HK-2 (cell line): Measurements from ENCODE around the gene INHBB.

Source experiments
- DNase-seq: peaks from one replicate; pipeline ENCODE4 v3.0.0-alpha.2; 2018; ENCODE audit not compliant: unreplicated experiment

The INHBB gene

GRCh38 chr2:120341977-120342376, 4.0 kb upstream of the INHBB start:
- DNase-seq, result no peak

GRCh38 chr2:120342446-120342845, 3.5 kb upstream of the INHBB start:
- no peak for DNase-seq

GRCh38 chr2:120343100-120343432, 2.9 kb upstream of the INHBB start:
- no peak for DNase-seq

DNA sequence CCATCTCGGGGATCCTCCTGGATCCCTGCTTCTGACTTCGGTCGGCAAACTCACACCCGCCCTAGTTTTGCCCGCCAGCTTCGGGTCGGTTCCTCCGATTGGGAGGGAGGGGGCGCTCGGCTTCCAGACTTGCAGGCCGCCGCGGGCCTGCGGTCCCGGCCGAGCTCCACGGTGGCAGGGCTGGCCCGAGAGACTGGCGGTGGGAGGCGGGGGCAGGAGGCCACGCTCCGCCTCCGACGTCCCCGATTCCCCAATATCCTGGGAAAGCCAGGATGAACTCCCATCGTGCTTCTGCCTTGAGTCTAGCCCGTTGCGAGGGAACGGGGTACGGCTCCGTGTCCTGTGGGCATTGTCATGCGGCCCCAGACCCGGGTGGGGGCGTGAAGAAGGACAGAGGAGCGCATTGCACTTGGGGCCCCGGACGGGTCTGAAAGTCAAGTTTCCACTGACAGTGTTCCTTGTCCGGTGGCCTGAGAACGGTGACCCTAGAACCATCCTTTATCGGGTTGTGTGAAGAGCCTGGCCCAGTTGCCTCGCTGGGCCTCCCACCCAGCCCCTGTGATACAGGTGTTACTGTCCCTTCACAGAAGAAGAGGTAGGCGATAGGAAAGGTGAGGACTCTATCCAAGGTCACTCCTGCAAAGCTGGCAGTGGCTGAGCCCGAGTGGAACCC, 2.4 kb upstream of the INHBB start:
- peak; percentile 76 for DNase-seq

DNA sequence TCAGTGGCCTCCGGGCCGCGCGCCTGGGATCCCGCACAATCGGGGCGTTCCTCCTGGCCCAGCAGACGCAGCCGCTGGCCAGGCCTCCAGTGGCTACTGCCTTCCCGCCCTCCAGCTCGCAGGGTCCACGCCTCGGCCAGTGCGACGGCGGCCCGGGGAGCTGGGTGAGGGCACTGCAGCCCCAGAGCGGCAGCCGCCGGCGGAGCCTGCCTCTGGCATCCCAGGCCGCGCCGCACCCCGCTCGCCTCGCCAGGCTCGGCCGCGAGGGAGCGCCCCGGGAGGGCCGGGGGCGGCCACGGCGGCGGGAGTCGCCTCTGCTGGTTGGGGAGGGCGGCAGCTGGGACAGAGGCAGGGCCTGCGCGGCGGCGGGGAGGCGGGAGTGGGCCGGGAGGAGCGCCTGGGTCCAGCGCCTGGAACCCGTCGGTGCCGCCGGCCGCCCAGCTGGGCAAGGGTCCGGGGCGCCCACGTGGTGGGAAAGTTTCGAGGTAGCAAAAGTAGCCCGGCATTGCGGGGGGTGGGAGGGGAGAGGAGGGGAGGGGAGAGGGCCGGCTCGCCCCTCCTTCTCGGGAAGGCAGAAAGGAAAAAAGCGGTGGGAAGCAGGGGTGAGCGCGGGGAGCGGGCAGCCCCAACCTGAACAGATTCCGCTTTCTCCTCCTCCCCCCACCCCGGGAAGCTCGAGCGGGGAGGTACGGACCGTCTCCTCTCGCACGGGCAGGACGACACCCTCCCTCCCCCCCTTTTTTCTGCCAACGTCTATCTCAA, 1.5 kb upstream of the INHBB start:
- DNase-seq, result no peak

DNA sequence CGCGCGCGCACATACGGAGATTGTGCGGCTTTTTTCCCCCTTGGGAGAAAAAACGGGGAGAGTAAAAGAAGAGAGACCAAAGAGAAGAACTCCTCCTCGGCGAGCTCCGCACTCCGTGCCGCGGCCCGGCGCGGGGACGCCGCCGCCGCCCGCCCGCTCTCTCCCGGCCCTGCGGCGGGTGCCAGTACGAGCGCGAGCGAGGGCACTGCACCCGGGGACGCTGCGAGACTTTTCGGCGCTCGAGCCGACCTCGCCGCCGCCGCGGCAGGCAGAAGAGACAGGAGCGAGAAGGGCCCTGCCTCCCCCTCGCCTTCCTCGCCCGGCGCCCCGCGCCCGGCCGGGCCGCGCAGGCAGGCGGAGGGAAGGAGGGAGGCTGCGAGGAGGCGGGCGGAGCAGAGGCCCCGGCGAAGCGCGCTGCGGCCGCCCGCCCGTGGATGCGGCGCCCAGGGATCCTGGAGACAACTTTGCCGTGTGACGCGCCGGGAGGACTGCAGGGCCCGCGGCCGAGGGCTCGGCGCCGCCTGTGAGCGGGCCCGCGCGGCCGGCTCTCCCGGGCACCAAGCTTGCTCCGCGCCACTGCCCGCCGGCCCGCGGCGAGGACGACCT, 857 bp upstream of the INHBB start:
- no peak for DNase-seq

DNA sequence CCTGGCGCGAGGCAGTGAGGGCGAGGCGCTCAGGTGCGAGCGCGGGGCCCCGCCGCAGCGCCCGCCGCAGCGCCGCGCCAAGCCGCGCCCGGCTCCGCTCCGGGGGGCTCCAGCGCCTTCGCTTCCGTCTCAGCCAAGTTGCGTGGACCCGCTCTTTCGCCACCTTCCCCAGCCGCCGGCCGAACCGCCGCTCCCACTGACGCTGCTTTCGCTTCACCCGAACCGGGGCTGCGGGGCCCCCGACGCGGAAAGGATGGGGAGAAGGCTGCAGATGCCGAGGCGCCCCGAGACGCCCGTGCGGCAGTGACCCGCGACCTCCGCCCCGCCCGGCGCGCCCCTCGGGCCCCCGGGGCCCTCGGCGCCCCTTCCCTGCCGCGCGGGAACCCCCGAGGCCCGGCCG, 328 bp upstream of the INHBB start:
- DNase-seq, result no peak

DNA sequence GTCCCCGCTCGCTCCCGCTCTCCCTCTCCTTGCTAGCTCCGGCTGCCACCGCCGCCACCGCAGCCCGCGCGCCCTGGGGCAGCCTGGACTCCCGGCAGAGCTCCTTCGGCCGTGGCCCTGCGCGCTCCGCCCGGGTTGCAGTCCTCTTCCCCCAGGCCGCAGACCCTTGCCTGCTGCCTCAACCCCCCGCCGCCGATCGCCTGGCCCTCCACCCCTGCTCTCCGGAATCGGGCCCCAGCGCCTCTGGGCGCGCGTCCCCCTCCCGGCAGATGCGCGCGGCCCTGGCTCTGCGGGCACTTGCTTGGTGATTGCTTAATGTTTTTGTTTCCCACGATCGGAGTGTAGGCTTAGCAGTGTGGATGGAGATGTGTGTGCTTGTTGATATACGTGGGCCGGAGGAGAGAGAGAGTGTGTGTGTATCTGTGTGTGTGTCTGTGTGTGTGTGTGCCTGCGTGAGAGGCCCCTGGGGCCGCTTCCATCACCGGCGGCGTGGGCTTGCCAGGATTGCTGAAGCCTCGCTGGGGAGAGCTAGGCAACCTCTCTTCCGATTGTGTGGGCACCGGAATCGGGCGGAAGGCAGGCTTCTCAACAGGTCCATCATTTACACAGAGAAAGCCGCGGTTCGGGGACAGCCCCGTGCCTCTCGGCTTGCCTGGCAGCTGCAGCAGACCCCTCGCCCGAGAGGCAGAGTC, 877 bp downstream of the INHBB start:
- no peak for DNase-seq

DNA sequence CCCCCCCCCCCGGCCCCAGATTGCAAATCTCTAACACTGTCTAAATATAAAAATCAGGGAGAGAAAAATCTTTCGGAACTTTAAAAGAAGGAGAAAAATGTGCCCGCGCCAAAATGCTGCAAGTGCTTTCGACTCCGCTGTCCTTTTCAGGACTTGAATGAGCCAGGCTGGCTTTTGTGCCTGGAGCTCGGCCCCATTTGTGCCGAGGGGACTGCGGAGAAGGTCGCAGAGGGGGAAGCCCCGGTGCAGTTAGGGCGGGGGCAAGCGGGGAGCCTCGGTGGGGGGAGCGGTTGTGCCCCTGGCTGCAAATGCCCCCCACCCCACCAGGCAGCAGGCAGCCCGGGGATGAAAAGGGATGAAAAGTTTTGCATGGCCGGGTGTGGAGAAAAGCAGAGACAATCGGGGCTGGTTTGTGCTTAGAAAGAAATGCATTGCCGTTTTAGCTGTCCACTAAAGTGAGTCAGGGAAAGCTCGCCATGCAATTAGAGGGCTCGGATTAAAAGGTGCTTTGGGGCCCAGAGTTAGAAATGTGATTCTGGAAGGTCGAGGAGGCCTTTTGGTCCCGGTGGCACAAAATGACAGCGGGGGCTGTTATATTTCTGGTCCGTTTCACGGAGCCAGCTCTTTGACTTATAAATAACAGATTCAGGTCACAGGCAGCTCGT, 1.6 kb downstream of the INHBB start:
- no peak for DNase-seq

DNA sequence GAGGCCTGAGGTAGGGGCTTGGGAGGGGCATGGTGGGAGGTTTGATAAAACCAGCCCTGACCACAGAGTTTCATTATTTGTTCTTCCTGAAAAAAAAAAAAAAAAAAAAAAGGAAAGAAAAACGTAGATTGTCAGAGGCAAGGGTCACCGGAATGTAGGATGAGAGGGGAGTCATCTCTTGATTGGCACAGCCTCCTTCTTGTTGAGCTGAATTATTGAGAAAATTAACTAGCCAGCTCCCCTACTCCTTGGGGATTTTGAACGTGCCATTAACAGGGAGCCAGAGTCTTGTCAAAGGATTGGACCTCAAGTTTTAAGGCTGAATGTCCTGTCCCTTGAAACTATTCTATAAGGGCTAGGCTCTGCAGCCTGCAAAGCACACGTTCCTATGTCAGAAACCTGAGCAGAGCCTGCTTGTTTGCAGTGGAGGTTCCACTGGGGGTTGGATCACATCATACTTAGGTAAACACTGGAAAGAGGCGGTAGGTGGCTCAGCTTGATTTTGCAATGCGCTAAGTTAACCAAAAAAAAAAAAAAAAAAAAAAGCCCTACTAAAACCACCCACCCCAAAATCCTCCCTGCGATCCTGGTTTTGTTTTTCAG, 2.3 kb downstream of the INHBB start:
- DNase-seq, result no peak

- DNase-seq, result no peak
Observed at GRCh38 chr2:120348737-120349439, 3.0 kb downstream of the INHBB start.

DNA sequence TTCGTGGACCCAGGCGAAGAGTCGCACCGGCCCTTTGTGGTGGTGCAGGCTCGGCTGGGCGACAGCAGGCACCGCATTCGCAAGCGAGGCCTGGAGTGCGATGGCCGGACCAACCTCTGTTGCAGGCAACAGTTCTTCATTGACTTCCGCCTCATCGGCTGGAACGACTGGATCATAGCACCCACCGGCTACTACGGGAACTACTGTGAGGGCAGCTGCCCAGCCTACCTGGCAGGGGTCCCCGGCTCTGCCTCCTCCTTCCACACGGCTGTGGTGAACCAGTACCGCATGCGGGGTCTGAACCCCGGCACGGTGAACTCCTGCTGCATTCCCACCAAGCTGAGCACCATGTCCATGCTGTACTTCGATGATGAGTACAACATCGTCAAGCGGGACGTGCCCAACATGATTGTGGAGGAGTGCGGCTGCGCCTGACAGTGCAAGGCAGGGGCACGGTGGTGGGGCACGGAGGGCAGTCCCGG, 3.5 kb downstream of the INHBB start:
- no peak for DNase-seq

DNA sequence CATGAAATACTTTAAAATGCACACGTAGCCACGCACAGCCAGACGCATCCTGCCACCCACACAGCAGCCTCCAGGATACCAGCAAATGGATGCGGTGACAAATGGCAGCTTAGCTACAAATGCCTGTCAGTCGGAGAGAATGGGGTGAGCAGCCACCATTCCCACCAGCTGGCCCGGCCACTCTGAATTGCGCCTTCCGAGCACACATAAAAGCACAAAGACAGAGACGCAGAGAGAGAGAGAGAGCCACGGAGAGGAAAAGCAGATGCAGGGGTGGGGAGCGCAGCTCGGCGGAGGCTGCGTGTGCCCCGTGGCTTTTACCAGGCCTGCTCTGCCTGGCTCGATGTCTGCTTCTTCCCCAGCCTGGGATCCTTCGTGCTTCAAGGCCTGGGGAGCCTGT, 4.1 kb downstream of the INHBB start:
- DNase-seq, result no peak

- no peak for DNase-seq
Observed at GRCh38 chr2:120350801-120351320, 4.9 kb downstream of the INHBB start.

GRCh38 chr2:120352696-120353590, 7.0 kb downstream of the INHBB start:
- DNase-seq, result peak; percentile 31

GRCh38 chr2:120353591-120353898, 7.6 kb downstream of the INHBB start:
- DNase-seq, result no peak

- DNase-seq, result no peak
Observed at GRCh38 chr2:120353931-120354330, 8.0 kb downstream of the INHBB start.

GRCh38 chr2:120354467-120354866, 8.5 kb downstream of the INHBB start:
- no peak for DNase-seq

GRCh38 chr2:120354935-120355779, 9.2 kb downstream of the INHBB start:
- DNase-seq, result no peak
